NK-92 (cell line): ENCODE data around the gene ACTRT2.

Experiments
- DNase-seq: peaks from one replicate; lab custom pipeline; 2025; ENCODE audit not compliant: unreplicated experiment; lab: John Stamatoyannopoulos, UW

The ACTRT2 gene

DNA sequence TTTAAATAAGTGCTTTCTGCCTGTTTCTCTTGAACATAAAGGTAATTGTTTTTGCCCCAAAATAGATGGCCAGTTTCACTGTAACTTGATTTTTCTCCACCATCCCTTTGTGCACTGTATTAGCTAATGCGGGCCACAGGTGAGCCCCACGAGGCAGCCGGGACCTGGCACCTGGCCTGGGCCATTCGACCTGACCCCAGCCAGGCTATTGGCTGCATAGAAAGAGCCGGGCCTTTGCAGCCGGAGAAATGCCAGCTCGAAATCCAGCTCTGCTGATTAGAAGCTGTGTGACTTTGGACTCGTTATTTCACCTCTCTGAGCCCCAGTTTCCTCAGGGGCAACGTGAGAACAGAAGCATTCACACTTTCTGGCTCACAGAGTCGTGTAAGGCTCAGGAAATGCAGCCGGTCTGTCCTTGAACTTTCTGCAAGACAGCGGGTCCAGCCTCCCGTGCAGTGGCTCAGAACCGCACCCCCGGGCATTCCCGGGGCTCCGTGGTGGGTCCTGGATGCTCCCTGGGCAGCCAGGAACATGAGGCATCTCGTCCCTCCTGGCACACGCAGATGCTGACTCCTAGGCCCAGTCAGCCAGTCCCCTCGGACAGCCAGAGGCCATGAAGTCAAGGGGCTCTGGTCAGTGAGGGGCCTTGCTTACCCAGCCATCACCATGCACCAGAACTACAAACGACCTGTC, 37.4 kb upstream of the ACTRT2 start:
- DNase-seq: no peak

- DNase-seq: no peak
These were observed 36.7 kb upstream of the ACTRT2 start for GRCh38 chr1:2984399-2985061.

DNA sequence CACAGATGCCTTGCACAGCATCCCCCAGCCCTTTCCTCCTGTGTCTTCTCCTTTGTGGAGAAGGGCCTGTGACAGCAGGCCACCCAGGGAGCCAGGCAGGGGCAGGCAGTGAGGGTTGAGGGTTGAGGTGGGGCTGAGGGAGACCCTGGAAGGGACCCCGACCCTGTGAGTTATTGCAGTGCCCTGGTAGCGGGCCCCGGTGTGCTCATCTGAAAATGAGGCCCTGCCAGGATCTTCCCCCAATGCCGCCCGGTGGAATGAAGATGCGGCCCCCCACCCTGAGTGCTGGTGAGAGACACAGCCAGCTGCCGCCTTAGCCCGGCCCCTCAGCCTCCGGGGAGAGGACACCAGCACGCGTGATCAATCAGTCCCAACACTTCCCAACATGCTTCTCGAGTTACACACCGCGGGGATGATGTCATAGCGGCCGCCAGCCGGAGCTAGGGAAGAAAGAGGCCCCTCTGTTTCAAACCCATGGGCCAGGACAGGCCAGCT, 36.2 kb upstream of the ACTRT2 start:
- DNase-seq: no peak

GRCh38 chr1:2985694-2986548, 35.3 kb upstream of the ACTRT2 start:
- no peak for DNase-seq

DNA sequence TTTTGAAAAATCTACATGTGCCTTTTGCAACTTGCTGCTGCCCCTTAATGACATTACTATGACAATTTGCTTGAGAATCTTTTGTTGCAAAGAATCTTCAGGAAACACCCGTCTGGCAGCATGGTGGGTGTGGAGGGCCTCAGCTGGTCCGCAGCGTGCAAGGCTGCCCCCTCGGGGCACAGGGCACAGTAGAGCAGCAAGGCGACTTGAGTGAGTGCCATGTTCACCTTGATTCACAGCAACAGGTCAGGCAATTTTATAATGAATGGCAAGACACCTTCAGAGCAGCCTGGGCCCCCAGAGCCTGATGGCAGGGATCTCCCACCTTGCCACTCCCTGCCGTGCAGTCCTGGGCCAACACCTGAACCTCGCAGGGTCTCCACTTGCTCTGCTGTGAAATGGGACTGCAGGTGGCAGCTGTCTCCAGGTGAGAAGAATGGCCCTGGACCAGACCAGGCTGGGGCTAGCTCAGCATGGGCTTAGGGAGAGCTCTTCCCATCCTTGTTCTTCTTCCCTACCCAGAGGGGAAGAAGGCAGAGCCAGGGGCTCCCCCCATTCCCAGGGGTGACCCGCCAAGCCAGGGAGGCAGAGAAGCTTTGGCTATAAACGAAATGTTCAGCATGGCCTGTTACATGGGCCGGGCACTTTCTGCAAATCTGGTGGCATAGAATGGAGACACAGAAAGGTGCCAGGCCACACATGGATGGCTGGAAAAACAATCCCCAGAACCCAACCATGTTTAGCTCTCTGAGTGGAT, 34.5 kb upstream of the ACTRT2 start:
- no peak for DNase-seq

DNA sequence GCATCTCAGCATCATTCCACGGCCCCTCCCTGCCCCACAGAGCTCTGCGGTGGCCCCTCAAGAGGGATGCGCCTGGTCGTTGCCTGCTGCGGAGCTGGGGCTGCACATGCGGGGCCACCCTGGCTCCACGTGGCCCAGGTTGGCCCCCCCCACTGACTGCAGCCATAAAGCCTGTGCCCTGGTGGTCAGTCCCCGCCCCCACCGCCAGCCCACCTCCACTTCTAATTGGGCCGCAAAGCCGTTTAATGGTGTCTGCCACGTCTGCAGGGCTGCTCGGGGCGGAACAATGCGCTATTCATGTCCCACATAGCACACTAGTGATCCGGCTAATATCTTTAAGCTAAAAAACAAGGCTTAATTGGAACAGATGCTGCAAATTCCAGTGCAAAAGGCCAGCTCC, 33.5 kb upstream of the ACTRT2 start:
- no peak for DNase-seq

DNA sequence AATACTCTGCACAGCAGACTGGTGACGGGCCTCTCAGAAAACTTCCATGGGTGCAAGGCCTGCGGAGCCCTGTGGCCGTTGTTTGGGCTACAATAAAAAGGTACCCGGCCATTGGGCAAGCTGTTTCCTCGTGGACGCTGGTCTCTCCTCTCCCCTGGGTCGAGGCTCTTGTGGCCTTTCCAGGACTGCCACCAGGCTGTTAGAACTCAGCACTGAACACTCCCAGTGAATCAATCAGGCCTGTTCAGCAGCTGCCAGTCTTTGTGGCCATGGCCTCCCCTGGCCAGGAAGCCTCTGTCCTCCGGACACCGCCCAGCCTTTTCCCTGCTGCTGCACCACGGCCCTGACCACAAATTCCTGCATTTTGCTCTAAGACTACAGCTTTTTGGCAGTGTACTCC, 33.0 kb upstream of the ACTRT2 start:
- DNase-seq: no peak

- no peak for DNase-seq
These were observed 32.1 kb upstream of the ACTRT2 start for GRCh38 chr1:2989185-2989584.

GRCh38 chr1:2989976-2990375, 31.3 kb upstream of the ACTRT2 start:
- DNase-seq: no peak

DNA sequence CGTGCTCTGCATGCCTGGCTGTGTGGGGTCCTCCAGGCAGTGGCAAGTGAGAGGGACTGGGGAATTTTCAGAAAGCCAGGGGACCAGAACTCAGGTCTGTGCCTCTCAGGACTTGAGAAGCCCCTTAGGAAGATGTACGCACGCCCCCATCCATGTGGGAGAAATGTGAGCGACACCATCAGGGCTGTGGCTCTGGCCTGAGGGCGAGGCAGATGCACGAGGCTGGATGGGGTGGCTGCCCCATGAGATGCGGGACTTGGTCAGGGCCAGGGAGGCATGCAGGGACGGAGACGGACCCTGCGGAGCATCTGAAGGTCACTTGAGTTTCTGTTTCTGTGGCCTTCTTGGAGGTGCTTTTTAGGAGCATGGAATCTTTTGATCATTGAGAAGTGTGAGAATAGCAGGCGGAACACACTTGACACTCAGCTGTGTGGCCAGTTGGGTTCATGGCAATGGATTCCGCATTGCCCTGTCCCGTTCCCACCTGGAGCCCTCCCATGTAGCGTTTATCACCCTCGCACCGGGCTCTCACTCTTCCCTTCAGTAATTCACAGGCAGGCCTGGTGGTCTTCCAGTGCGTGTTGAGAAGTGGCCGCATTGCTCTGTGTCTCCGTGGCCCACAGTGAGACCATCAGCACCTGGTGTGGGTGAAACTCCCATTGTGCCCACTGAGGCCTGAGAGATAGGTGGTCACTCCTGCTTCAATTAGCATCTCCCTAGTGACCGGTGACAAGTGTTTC, 30.7 kb upstream of the ACTRT2 start:
- DNase-seq: no peak

DNA sequence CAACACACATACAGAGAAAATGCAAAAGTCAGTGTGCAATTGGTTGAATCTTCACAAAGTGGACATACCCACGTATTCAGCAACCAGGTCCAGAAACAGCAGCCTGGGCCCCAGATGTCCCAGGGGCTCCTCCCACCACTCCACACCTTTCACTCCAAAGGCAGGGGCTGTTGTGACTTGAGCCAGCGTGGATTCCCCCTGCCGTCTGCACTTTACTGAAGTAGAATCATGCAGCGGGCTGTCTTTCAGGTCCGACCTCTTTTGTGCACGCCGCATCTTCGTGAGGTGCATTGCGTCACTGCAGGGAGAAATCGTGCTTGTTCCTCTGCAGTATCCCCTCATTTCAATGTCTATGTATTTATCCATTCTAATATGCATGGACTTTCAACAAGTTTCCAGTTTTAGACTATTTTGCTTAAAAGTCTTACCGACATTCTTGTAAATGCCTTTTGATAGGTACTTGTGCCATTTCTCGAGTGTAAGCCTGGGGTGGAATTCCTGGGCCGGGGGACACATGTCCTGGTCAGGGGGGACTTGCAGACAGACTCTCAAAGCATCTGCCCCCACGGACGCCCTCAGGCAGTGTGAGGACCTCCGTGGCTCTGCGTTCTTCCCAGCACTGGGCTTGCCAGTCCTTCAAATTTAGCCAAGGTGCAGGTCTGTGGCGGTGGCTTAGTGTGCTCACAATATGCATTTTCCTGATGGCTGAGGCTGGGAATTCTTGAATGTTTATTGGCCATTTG, 29.3 kb upstream of the ACTRT2 start:
- no peak for DNase-seq

GRCh38 chr1:2998503-2999100, 22.7 kb upstream of the ACTRT2 start:
- DNase-seq: no peak

DNA sequence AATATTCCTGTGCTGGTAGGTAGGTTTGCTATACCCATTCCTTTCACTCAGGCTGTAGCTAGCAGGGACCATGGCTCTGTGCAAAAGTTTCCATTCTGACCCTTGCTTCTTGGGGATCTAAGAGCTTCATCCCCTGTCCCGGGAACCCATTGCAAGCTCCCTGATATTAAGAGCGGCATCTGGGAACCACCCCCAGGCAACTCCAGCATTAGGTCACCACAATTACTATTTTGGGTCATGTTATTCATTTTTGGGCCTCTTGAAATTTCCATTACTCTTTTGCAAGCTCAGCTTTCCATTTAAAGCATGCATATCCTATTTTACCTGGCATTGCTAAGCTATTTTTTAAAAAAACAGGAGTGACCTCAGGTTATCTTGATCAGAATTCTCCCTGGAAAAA, 22.1 kb upstream of the ACTRT2 start:
- no peak for DNase-seq

DNA sequence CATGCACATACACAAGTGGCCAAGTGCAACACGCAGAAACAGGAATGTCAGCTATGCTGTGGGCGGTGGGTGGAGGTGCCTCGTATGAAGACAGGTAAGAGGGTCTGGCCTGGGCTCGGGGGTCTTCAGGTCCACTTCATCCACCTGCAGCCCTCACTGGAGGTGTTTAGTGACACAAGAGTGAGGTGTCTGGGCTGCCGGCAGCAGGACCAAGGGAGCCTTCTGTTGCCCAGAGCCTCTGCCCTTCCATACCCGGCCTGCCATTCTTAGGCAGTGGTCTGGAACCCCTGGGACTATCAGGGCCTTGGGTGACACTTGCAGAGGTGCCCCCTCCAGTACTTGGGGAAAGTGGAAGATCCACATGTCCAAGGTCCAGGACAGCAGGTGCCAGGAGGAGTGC, 21.7 kb upstream of the ACTRT2 start:
- DNase-seq: no peak

DNA sequence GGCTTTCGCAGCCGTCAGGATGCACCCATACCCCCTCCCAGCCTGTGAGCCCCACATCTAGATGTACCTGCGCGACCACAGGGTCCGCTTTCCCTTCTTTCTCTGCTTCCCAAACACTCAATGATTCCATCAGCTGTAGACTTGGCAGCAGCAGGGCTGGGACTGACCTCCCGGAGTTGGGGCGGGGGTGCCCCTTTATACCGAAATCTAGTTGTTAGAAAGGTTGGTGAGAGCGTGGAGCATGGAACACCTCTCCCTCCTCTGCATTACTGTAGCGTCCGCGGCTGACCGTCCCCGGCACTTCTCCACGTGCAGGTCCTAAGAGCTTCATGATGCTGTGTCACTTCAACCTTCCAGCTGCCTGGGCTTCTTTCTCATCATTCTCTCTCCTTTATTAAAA, 21.1 kb upstream of the ACTRT2 start:
- no peak for DNase-seq

DNA sequence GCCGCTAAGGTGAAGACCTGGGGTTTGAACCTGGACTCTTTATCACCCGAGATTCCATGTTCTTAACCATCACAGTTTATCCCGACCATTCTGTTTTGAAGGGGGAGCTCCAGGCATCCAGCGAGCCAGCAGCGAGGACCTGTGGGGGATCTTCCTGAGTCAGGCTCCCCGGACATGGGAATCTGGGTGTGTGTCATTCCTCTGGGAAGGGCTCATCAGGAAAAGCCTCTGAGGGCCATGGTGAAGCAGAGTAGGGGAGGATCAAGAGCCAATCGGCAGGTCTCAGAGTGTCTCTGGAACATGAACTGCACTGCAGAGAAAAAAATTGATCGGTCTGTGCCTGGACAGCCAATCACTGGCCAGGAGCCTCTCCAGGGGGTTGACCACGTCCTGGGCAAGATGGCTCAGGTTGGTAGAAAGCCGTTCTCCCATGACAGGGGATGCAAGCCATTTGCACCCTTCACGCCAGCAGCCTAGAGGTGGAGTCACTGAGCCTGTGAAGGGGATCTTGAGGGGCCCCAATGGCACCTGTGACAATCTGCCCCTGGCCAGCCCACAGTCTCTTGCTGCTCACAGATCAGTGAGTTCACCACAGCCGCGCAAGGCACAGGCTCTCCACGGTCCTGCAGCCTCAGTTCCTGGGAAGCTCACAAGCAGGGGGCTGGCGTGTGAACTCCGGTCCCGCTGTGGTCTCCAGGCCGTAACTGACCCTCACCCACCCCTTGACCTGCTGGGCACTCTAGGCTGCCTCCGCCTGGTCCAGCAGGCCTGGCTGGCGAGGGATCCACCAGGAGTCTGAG, 20.4 kb upstream of the ACTRT2 start:
- DNase-seq: no peak

- DNase-seq: no peak
These were observed 19.6 kb upstream of the ACTRT2 start for GRCh38 chr1:3001471-3002348.
